GM19328 (cell line): ENCODE measurements around the gene TMA16.
A peak's percentile ranks its signal among the peaks of the same experiment; 100 is the strongest.
"Not testable (repeated sequence)": the region's sequence is repeated elsewhere in the genome, so short reads cannot be mapped to it uniquely, and the experiment has no call there.

Source experiments
- ATAC-seq: cut with Tn5 transposase; IDR thresholded peaks from one replicate; pipeline ENCODE4 v1.9.1; 2021; ENCODE audit warnings: mild to moderate bottlenecking, moderate library complexity; ENCODE audit not compliant: unreplicated experiment

Gene TMA16

GRCh38 chr4:163494360-163495241, at the start of gene TMA16:
TMA16 (plus strand) TSS chr4:163494690; CDS start chr4:163494802, 112 bp downstream.
- ATAC-seq: peak; percentile 85

GRCh38 chr4:163447023-163447422, 47.5 kb upstream of the TMA16 start:
- not testable (repeated sequence) for ATAC-seq

GRCh38 chr4:163447481-163447880, 47.0 kb upstream of the TMA16 start:
- ATAC-seq: no peak

GRCh38 chr4:163448540-163449203, 45.8 kb upstream of the TMA16 start:
- no peak for ATAC-seq

- no peak for ATAC-seq
Measured at GRCh38 chr4:163462556-163462955, 31.9 kb upstream of the TMA16 start.

GRCh38 chr4:163467082-163467770, 27.3 kb upstream of the TMA16 start:
- ATAC-seq: no peak

- ATAC-seq: no peak
Measured at GRCh38 chr4:163470391-163470790, 24.1 kb upstream of the TMA16 start.

GRCh38 chr4:163473130-163473529, 21.4 kb upstream of the TMA16 start:
- no peak for ATAC-seq

- no peak for ATAC-seq
Measured at GRCh38 chr4:163473576-163473975, 20.9 kb upstream of the TMA16 start, which contains the start of gene TKTL2. TKTL2 (minus strand) TSS chr4:163473754; CDS start chr4:163473734, 20 bp downstream.

GRCh38 chr4:163474027-163474426, 20.5 kb upstream of the TMA16 start:
- no peak for ATAC-seq

- ATAC-seq: no peak
Measured at GRCh38 chr4:163476761-163477438, 17.6 kb upstream of the TMA16 start.

- peak; percentile 81 for ATAC-seq
Measured at GRCh38 chr4:163482190-163482589, 12.3 kb upstream of the TMA16 start.

- no peak for ATAC-seq
Measured at GRCh38 chr4:163484906-163485305, 9.6 kb upstream of the TMA16 start.

- ATAC-seq: no peak
Measured at GRCh38 chr4:163485589-163485988, 8.9 kb upstream of the TMA16 start.

- ATAC-seq: no peak
Measured at GRCh38 chr4:163486321-163486720, 8.2 kb upstream of the TMA16 start.

GRCh38 chr4:163489929-163490328, 4.6 kb upstream of the TMA16 start:
- no peak for ATAC-seq

- ATAC-seq: no peak
Measured at GRCh38 chr4:163492951-163493504, 1.5 kb upstream of the TMA16 start.

GRCh38 chr4:163493643-163494359, 689 bp upstream of the TMA16 start:
- no peak for ATAC-seq

- ATAC-seq: no peak
Measured at GRCh38 chr4:163495900-163496299, 1.4 kb downstream of the TMA16 start.

- ATAC-seq: no peak
Measured at GRCh38 chr4:163500586-163500985, 6.1 kb downstream of the TMA16 start.
